B cell (primary cell): ENCODE data around the gene ORC5. TPM values are rescaled to one million over a fixed set of nuclear protein-coding genes. Genes with fewer than 3 reads are reported as not detected.

Experiments used
- ATAC-seq: fragments of 200-7000 bp; cut with Tn5 transposase; one replicate; pipeline ENCODE4 v1.10.0; 2021; ENCODE audit warnings: low read depth, mild to moderate bottlenecking, moderate number of reproducible peaks, moderate library complexity
- CTCF ChIA-PET: fragments of 350-600 bp; sonication (Branson Sonifier 250); formaldehyde crosslinking; loops from one replicate; lab custom pipeline; 2021; ENCODE audit warnings: antibody characterized with exemption, inconsistent platforms; lab: Charles Lee
- POLR2A ChIA-PET: fragments of 350-600 bp; sonication (Branson Sonifier 250); formaldehyde crosslinking; loops from one replicate; lab custom pipeline; 2021; ENCODE audit warnings: antibody characterized with exemption; lab: Charles Lee
- DNase-seq: peaks from one replicate; pipeline ENCODE4 v3.0.0; 2013
- H2AFZ ChIP-seq: 2 replicates; pipeline ENCODE4 v1.6.1; 2012; ENCODE audit warnings: mild to moderate bottlenecking, low read depth, low read length; ENCODE audit not compliant: insufficient read depth, poor library complexity, severe bottlenecking
- H3K27ac ChIP-seq, 2 donors: 1 replicate in 1 of 2; 2 replicates in 1 of 2; pipeline ENCODE4 v1.5.1; 2012 to 2013; ENCODE audit warnings: low read length in 2 of 2, mild to moderate bottlenecking in 2 of 2, moderate library complexity in 1 of 2
- H3K27me3 ChIP-seq, 4 experiments: fragments of 200-600 bp in 1 of 4; sonication (generic) in 1 of 4; replicated peaks in 1 of 4; 1 replicate in 2 of 4; 2 replicates in 2 of 4; pipeline versions ENCODE4 v1.6.1 to v1.7.0; 2013 to 2016; ENCODE audit warnings: low read length in 3 of 4, mild to moderate bottlenecking in 2 of 4, mixed read lengths in 1 of 4, moderate library complexity in 1 of 4; ENCODE audit not compliant: insufficient read depth in 4 of 4, control insufficient read depth in 3 of 4; ENCODE audit errors: control extremely low read depth in 1 of 4
- H3K36me3 ChIP-seq, 2 experiments: replicated peaks in 1 of 2; 1 replicate in 1 of 2; 2 replicates in 1 of 2; pipeline versions ENCODE4 v1.6.1 to v1.7.1; 2013; ENCODE audit warnings: low read length in 1 of 2; ENCODE audit not compliant: insufficient read depth in 2 of 2, control insufficient read depth in 1 of 2; ENCODE audit errors: control extremely low read depth in 1 of 2, extremely low read depth in 1 of 2
- H3K4me1 ChIP-seq, 2 donors: fragments of 200-600 bp in 1 of 2; sonication (generic) in 1 of 2; 1 replicate in 1 of 2; 2 replicates in 1 of 2; pipeline versions ENCODE4 v1.5.1 to v1.6.1; 2013 to 2017; ENCODE audit warnings: low read length in 2 of 2; ENCODE audit not compliant: control insufficient read depth in 2 of 2, insufficient read depth in 2 of 2
- H3K4me2 ChIP-seq: replicated peaks from 2 replicates; pipeline ENCODE3; 2012; ENCODE audit warnings: mild to moderate bottlenecking, low read depth, low read length; ENCODE audit not compliant: poor library complexity, severe bottlenecking
- H3K4me3 ChIP-seq, 5 experiments: fragments of 200-600 bp in 1 of 5; sonication (generic) in 1 of 5; 1 replicate in 3 of 5; 2 replicates in 2 of 5; pipeline versions ENCODE4 v1.5.1 to v1.7.0; 2011 to 2016; ENCODE audit warnings: low read length in 4 of 5, mild to moderate bottlenecking in 4 of 5, low read depth in 2 of 5, control low read depth in 1 of 5, moderate library complexity in 1 of 5; ENCODE audit not compliant: insufficient read depth in 1 of 5; ENCODE audit errors: control extremely low read depth in 1 of 5, extremely low read depth in 1 of 5
- H3K79me2 ChIP-seq: fragments of 200-600 bp; sonication (generic); one replicate; pipeline ENCODE4 v1.6.0; 2016; ENCODE audit warnings: low read length; ENCODE audit not compliant: control insufficient read depth, insufficient read depth
- H3K9ac ChIP-seq: fragments of 200-600 bp; sonication (generic); 2 replicates; pipeline ENCODE4 v1.6.1; 2017; ENCODE audit warnings: mild to moderate bottlenecking, low read length, moderate library complexity
- H3K9me3 ChIP-seq, 3 donors: one replicate each; pipeline versions ENCODE4 v1.6.1 to v1.7.1; 2013; ENCODE audit warnings: low read length in 2 of 3; ENCODE audit not compliant: control insufficient read depth in 2 of 3, insufficient read depth in 1 of 3; ENCODE audit errors: control extremely low read depth in 1 of 3
- H4K20me1 ChIP-seq: 2 replicates; pipeline ENCODE4 v1.6.0; 2012; ENCODE audit warnings: mild to moderate bottlenecking, low read length; ENCODE audit not compliant: insufficient read depth, control insufficient read depth, poor library complexity, severe bottlenecking
- H3K27ac Mint-ChIP-seq: one replicate; pipeline ENCODE4 v1.8.0; 2021; ENCODE audit warnings: mixed read lengths
- H3K27me3 Mint-ChIP-seq: one replicate; pipeline ENCODE4 v1.8.0; 2021; ENCODE audit warnings: mixed read lengths
- H3K4me1 Mint-ChIP-seq: one replicate; pipeline ENCODE4 v1.8.0; 2021; ENCODE audit warnings: mixed read lengths
- H3K4me3 Mint-ChIP-seq: one replicate; pipeline ENCODE4 v1.8.0; 2021; ENCODE audit warnings: mixed read lengths
- H3K9me3 Mint-ChIP-seq: one replicate; pipeline ENCODE4 v1.8.0; 2022; ENCODE audit warnings: mixed read lengths; ENCODE audit not compliant: insufficient read depth
- EZH2 ChIP-seq: IDR thresholded peaks from 2 replicates; pipeline ENCODE4 v1.6.1; 2012; ENCODE audit warnings: borderline replicate concordance, low read depth, mild to moderate bottlenecking, moderate library complexity, low read length; ENCODE audit not compliant: insufficient read depth, poor library complexity, severe bottlenecking
- WGBS: methylation state at CpG from one replicate; pipeline ENCODE4 v1.1.5; 2013; ENCODE audit warnings: missing lambda C conversion rate; ENCODE audit not compliant: insufficient coverage; 5-methylcytosine and 5-hydroxymethylcytosine counted together
- intact Hi-C: fragments of 100-400 bp; cut with micrococcal nuclease; formaldehyde crosslinking; loops from one replicate; pipeline ENCODE4 v1.10.0; 2022
- polyA plus RNA-seq: library from polyadenylated mRNA; depleted of rRNA; stranded (reverse); fragments of >200 nt; gene quantifications from 2 replicates; pipeline ENCODE4 v1.2.3, GENCODE V29; 2012
- total RNA-seq, 2 donors: library from RNA; stranded (reverse); fragments of 120-200 nt in 1 of 2; gene quantifications; 1 replicate in 1 of 2; 2 replicates in 1 of 2; pipeline versions ENCODE4 v1.2.3 to v1.2.4, GENCODE V29; 2013 to 2022
- TF ChIP-seq, protein P1 (sequence below): fragments of 200-600 bp; IDR thresholded peaks from one replicate; pipeline ENCODE4 v1.8.0; 2022; ENCODE audit warnings: antibody characterized with exemption, mild to moderate bottlenecking

The ORC5 gene
- total and polyA plus RNA-seq, 2 donors (not counting 1 experiment from before 2014, with no cell fraction given) = 6.8 to 20.2 TPM

DNA sequence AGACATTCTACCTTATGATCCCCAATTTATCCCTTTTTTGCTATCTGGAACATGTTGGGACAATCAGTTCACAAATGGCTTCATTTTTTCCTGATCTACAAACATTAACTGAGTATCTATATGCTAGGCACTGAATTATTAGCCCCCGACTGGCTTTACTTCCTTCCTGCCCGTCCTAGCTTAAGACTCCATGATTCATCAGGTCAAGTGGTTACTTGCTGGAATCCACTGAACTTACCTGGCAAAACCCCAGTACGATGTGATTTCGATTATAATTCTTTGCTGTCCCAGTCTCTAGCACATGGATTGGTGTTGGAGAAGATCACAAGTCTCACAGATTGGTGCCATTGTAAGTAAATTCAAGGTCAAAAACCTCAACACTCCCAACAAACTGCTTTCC lies 77.1 kb downstream of the ORC5 start:
- H3K9me3 Mint-ChIP-seq = no peaks in the 10 kb centered on the region
- no peak overlapping the region for H3K4me3 Mint-ChIP-seq
- no peak overlapping the region for H3K27ac Mint-ChIP-seq
- intact Hi-C loops = no loop called here
- H3K4me1 ChIP-seq = no peaks in the 10 kb centered on the region
- 100% methylated on average over 4 of the region's 4 CpGs for WGBS
- ChIA-PET POLR2A (no interaction called here), CTCF (no interaction called here)
- no peaks in the 10 kb centered on the region for H3K27me3 Mint-ChIP-seq
- no peak overlapping the region for H3K4me2 ChIP-seq
- no peak overlapping the region for H2AFZ ChIP-seq
- H3K9me3 ChIP-seq = no peaks in the 10 kb centered on the region
- no peak for ATAC-seq
- no peak overlapping the region for H3K9ac ChIP-seq
- H3K4me3 ChIP-seq = no peak overlapping the region
- H4K20me1 ChIP-seq = no peaks in the 10 kb centered on the region
- no peak overlapping the region for H3K27ac ChIP-seq
- peaks cover 23 to 50% of the 10 kb centered on the region in 2 experiments for H3K36me3 ChIP-seq
- H3K4me1 Mint-ChIP-seq = no peaks in the 10 kb centered on the region
- DNase-seq = no peak
- H3K79me2 ChIP-seq = no peaks in the 10 kb centered on the region
- TF ChIP-seq, protein P1, sequence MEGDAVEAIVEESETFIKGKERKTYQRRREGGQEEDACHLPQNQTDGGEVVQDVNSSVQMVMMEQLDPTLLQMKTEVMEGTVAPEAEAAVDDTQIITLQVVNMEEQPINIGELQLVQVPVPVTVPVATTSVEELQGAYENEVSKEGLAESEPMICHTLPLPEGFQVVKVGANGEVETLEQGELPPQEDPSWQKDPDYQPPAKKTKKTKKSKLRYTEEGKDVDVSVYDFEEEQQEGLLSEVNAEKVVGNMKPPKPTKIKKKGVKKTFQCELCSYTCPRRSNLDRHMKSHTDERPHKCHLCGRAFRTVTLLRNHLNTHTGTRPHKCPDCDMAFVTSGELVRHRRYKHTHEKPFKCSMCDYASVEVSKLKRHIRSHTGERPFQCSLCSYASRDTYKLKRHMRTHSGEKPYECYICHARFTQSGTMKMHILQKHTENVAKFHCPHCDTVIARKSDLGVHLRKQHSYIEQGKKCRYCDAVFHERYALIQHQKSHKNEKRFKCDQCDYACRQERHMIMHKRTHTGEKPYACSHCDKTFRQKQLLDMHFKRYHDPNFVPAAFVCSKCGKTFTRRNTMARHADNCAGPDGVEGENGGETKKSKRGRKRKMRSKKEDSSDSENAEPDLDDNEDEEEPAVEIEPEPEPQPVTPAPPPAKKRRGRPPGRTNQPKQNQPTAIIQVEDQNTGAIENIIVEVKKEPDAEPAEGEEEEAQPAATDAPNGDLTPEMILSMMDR = no peak
- TF ChIP-seq EZH2 = no peak
- no peaks in the 10 kb centered on the region for H3K27me3 ChIP-seq

DNA sequence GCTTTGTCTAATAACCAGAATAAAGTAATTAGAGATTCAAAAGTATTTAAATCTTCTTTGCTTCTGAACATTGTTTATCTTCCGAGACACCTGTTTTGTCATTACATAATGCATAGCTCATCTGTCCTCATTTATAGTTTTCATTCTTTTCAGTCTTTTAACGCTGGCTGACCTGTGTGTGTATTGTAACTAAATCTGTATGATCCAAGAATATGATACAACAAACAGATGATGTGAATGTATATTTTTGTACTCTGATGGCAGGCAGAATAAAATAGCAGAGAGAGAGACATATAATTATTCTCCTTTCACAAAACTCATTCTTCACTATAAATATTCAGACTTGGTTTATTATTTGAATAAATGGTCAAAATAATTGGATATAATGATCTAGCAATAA lies 80.6 kb downstream of the ORC5 start:
- H3K27ac ChIP-seq = no peak overlapping the region
- H3K4me1 Mint-ChIP-seq = no peaks in the 10 kb centered on the region
- H3K36me3 ChIP-seq = peaks cover 18 to 33% of the 10 kb centered on the region in 2 experiments
- TF ChIP-seq, protein P1 = no peak
- no peak for TF ChIP-seq EZH2
- WGBS = no CpG with 5 or more reads among the region's 2 CpGs
- no peak for DNase-seq
- no peaks in the 10 kb centered on the region for H3K79me2 ChIP-seq
- ChIA-PET CTCF (interaction anchor here (0.7 kb wide), 1 partner anchor 665 kb away, joined by 3 read pairs; no protein-coding TSS in a partner anchor), POLR2A (no interaction called here)
- H3K27ac Mint-ChIP-seq = no peak overlapping the region
- H2AFZ ChIP-seq = no peak overlapping the region
- H3K27me3 ChIP-seq = no peaks in the 10 kb centered on the region
- H3K4me2 ChIP-seq = no peak overlapping the region
- no peaks in the 10 kb centered on the region for H3K9me3 ChIP-seq
- no peak overlapping the region for H3K9ac ChIP-seq
- no peak overlapping the region for H3K4me3 Mint-ChIP-seq
- no peak overlapping the region for H3K4me3 ChIP-seq
- no peaks in the 10 kb centered on the region for H4K20me1 ChIP-seq
- no peaks in the 10 kb centered on the region for H3K4me1 ChIP-seq
- H3K27me3 Mint-ChIP-seq = no peaks in the 10 kb centered on the region
- no peak for ATAC-seq
- intact Hi-C loops = no loop called here
- H3K9me3 Mint-ChIP-seq = no peaks in the 10 kb centered on the region
